A673 (cell line): ENCODE measurements around the gene WNT11. TPM values are rescaled to one million over a fixed set of nuclear protein-coding genes. Genes with fewer than 3 reads are reported as not detected.

Experiments
- BruUV-seq: library from RNA; stranded (reverse); fragments of 400-500 nt; replicated peaks from 2 replicates; lab custom pipeline; 2021; lab: Mats Ljungman, UMichigan
- CTCF ChIA-PET: fragments of 300-600 bp; sonication (Branson Sonifier 250); formaldehyde crosslinking; loops from one replicate; lab custom pipeline; 2022; ENCODE audit warnings: antibody characterized with exemption; lab: Charles Lee
- POLR2A ChIA-PET: fragments of 300-600 bp; sonication (Branson Sonifier 250); formaldehyde crosslinking; loops from one replicate; lab custom pipeline; 2022; ENCODE audit warnings: antibody characterized with exemption; ENCODE audit not compliant: low non-redundant PET; lab: Charles Lee
- DNase-seq: peaks from one replicate; pipeline ENCODE4 v3.0.0-alpha.2; 2015; ENCODE audit warnings: low spot score
- H3K27ac ChIP-seq: fragments of 200-600 bp; sonication (generic); 2 replicates; pipeline ENCODE4 v1.5.1; 2016; ENCODE audit warnings: mixed run types, low read depth, mild to moderate bottlenecking, mixed read lengths, antibody characterized with exemption, low read length; ENCODE audit not compliant: poor library complexity, severe bottlenecking
- H3K27me3 ChIP-seq: fragments of 200-600 bp; sonication (generic); replicated peaks from 2 replicates; pipeline ENCODE4 v1.6.1; 2017; ENCODE audit warnings: mixed run types, low read depth, mild to moderate bottlenecking, mixed read lengths, antibody characterized with exemption, low read length; ENCODE audit not compliant: insufficient read depth, poor library complexity
- H3K36me3 ChIP-seq: fragments of 200-600 bp; sonication (generic); 2 replicates; pipeline ENCODE4 v1.6.1; 2016; ENCODE audit warnings: mixed run types, mild to moderate bottlenecking, mixed read lengths, antibody characterized with exemption, low read length; ENCODE audit not compliant: insufficient read depth, poor library complexity, severe bottlenecking
- H3K4me1 ChIP-seq: fragments of 200-600 bp; sonication (generic); 2 replicates; pipeline ENCODE4 v1.6.1; 2017; ENCODE audit warnings: mixed run types, mild to moderate bottlenecking, mixed read lengths, antibody characterized with exemption, low read length; ENCODE audit not compliant: insufficient read depth, poor library complexity, severe bottlenecking
- H3K4me3 ChIP-seq: fragments of 200-600 bp; sonication (generic); 2 replicates; pipeline ENCODE4 v1.5.1; 2016; ENCODE audit warnings: low read depth, mixed run types, mild to moderate bottlenecking, mixed read lengths, low read length; ENCODE audit not compliant: poor library complexity, severe bottlenecking
- H3K9me3 ChIP-seq: fragments of 200-600 bp; sonication (generic); 2 replicates; pipeline ENCODE4 v1.6.1; 2016; ENCODE audit warnings: mixed run types, low read depth, mild to moderate bottlenecking, mixed read lengths, antibody characterized with exemption, low read length; ENCODE audit not compliant: poor library complexity, severe bottlenecking
- EZH2 ChIP-seq: fragments of 200-600 bp; sonication (generic); IDR thresholded peaks from 2 replicates; pipeline ENCODE4 v1.6.1; 2017; ENCODE audit warnings: borderline replicate concordance, low read depth, mild to moderate bottlenecking, mixed read lengths, antibody characterized with exemption, low read length; ENCODE audit not compliant: poor library complexity, severe bottlenecking
- intact Hi-C: fragments of 100-400 bp; cut with micrococcal nuclease; formaldehyde crosslinking; loops from one replicate; pipeline ENCODE4 v1.10.0; 2022; ENCODE audit not compliant: unreplicated experiment
- total RNA-seq: library from RNA; stranded (reverse); gene quantifications from 2 replicates; pipeline ENCODE4 v1.2.3, GENCODE V29; 2021
- TF ChIP-seq, protein P1 (sequence below): fragments of 300-800, 200-600 bp; sonication (generic); conservative IDR thresholded peaks from 2 replicates; pipeline ENCODE4 v1.5.1; 2017; ENCODE audit warnings: low read depth, mild to moderate bottlenecking, antibody characterized with exemption, low read length, moderate library complexity, mixed read lengths

The WNT11 gene
- total RNA-seq, 1 experiment from 2014 or later = 1.2 TPM

GRCh38 chr11:76148941-76149613 is 57.2 kb downstream of the WNT11 start:
- Histone ChIP-seq H3K9me3 (no peaks in the 10 kb centered on the region), H3K4me1 (no peaks in the 10 kb centered on the region), H3K27ac (no peak overlapping the region), H3K27me3 (no peaks in the 10 kb centered on the region), H3K36me3 (no peaks in the 10 kb centered on the region), H3K4me3 (no peak overlapping the region)
- DNase-seq = no peak
- CTCF ChIA-PET = no interaction called here
- POLR2A ChIA-PET = no interaction called here
- no TSS peak for BruUV-seq
- TF ChIP-seq EZH2 = no peak
- TF ChIP-seq, protein P1, sequence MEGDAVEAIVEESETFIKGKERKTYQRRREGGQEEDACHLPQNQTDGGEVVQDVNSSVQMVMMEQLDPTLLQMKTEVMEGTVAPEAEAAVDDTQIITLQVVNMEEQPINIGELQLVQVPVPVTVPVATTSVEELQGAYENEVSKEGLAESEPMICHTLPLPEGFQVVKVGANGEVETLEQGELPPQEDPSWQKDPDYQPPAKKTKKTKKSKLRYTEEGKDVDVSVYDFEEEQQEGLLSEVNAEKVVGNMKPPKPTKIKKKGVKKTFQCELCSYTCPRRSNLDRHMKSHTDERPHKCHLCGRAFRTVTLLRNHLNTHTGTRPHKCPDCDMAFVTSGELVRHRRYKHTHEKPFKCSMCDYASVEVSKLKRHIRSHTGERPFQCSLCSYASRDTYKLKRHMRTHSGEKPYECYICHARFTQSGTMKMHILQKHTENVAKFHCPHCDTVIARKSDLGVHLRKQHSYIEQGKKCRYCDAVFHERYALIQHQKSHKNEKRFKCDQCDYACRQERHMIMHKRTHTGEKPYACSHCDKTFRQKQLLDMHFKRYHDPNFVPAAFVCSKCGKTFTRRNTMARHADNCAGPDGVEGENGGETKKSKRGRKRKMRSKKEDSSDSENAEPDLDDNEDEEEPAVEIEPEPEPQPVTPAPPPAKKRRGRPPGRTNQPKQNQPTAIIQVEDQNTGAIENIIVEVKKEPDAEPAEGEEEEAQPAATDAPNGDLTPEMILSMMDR = no peak
- intact Hi-C loops = no loop called here

GRCh38 chr11:76148231-76148630 is 58.1 kb downstream of the WNT11 start:
- H3K36me3 ChIP-seq = no peaks in the 10 kb centered on the region
- H3K4me1 ChIP-seq = no peaks in the 10 kb centered on the region
- no peak overlapping the region for H3K27ac ChIP-seq
- no peaks in the 10 kb centered on the region for H3K27me3 ChIP-seq
- ChIA-PET CTCF (no interaction called here), POLR2A (no interaction called here)
- no peak for TF ChIP-seq EZH2
- TF ChIP-seq, protein P1 = no peak
- no TSS peak for BruUV-seq
- no peak overlapping the region for H3K4me3 ChIP-seq
- H3K9me3 ChIP-seq = no peaks in the 10 kb centered on the region
- intact Hi-C loops = no loop called here
- no peak for DNase-seq

GRCh38 chr11:76147106-76147740 is 59.1 kb downstream of the WNT11 start:
- ChIA-PET POLR2A (interaction anchor here (0.5 kb wide), 1 partner anchor 10 kb away, joined by 4 read pairs; no protein-coding TSS in a partner anchor), CTCF (no interaction called here)
- no peak for DNase-seq
- Histone ChIP-seq H3K36me3 (no peaks in the 10 kb centered on the region), H3K27me3 (no peaks in the 10 kb centered on the region), H3K9me3 (no peaks in the 10 kb centered on the region), H3K4me3 (no peak overlapping the region), H3K27ac (no peak overlapping the region), H3K4me1 (no peaks in the 10 kb centered on the region)
- no peak for TF ChIP-seq EZH2
- TF ChIP-seq, protein P1 = no peak
- no TSS peak for BruUV-seq
- intact Hi-C loops = no loop called here
